GM19452 (cell line): Measurements from ENCODE around the gene SLC41A3.
"Not testable (repeated sequence)": the region's sequence is repeated elsewhere in the genome, so short reads cannot be mapped to it uniquely, and the experiment has no call there.

Experiments
- ATAC-seq: cut with Tn5 transposase; IDR thresholded peaks from one replicate; pipeline ENCODE4 v1.9.1; 2021; ENCODE audit not compliant: unreplicated experiment

Gene SLC41A3

GRCh38 chr3:125960066-125960424 is 123.9 kb downstream of the SLC41A3 start:
- ATAC-seq, result no peak

DNA sequence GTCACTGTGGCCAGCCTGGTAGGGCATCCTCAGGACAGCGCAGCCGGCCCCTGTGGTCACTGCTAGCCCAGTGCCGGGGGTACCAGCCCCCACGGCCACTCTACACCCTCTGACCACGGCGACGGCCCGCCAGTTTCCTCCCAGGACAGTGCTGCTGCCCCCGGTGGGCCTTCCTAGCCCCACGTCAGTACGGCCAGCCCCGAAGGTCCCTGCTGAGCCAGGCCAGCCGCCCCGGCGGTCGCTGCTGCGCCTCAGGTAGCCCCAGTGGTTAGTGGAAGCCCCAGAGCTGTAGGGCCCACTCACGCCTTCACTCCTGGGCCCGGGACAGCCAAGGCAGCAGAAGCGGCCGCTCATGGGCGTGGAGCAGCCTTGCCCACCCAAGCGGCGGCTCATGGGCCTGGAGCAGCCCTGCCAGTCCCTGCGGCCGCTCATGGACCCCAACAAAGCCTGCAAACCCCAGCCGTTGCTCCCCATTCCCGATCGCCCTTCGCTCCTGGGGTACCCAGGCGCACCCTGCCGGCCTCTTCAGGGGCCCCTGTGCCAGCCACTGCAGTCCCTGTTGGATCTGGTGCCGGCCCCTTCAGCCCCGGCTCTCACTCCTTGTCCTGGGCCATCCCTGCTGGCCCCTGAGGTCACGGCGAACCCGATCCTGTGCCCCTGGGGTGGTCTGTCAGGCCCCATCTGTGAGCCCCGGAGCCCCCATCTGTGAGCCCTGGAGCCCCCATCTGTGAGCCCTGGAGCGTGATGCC is 124.4 kb downstream of the SLC41A3 start:
- ATAC-seq, result no peak

DNA sequence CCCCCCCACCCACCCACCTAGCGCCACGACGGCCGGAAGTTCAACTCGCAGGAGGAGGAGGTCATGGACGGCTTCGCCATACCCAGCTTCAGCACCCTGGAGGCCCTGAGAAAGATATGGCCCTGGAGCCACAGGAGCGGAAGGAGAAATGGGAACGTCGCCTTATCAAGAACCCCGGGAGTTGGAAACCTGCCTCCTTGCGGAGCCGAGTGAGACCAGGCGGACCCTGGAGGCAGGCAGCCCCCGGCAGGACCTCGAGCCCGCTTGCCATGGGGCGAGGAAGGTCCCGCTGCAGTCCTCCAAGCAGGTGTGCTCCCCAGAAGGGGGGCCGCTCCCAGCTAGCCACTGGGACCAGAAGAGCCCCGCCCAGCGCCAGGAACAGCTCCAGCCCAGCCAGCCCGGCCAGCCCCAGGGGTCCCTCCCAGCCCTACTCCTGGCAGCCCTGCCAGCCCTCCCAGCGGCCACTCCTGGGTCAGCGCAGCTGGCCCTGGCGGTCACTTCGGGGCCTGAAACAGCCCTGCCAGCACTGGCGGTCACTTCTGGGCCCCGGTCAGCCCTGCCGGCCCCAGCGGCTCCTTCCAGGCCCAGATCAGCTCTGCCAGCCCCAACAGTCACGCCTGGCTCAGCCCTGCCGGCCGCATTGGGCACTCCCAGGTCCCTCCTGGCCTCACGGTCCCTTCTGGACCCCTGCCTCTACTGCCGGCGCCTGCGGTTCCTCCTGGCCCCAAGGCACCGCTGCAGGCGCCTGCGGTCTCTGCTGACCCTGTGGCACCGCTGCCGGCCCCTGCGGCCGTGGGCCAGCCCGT is 125.2 kb downstream of the SLC41A3 start:
- ATAC-seq, result no peak

- no peak for ATAC-seq
Observed at GRCh38 chr3:125957674-125958510, 126.0 kb downstream of the SLC41A3 start.

GRCh38 chr3:125957020-125957419 is 126.9 kb downstream of the SLC41A3 start:
- ATAC-seq, result not testable (repeated sequence)
